CD4-positive, alpha-beta memory T cell (primary cell): ENCODE data around the gene CYTH3. TPM values are rescaled to one million over a fixed set of nuclear protein-coding genes. Genes with fewer than 3 reads are reported as not detected.

Source experiments
- CTCF ChIA-PET: fragments of 350-600 bp; sonication (Branson Sonifier 250); formaldehyde crosslinking; loops from one replicate; lab custom pipeline; 2021; ENCODE audit warnings: inconsistent platforms; ENCODE audit not compliant: partially characterized antibody; lab: Charles Lee
- POLR2A ChIA-PET: fragments of 350-600 bp; sonication (Branson Sonifier 250); formaldehyde crosslinking; loops from one replicate; lab custom pipeline; 2021; ENCODE audit not compliant: partially characterized antibody; lab: Charles Lee
- DNase-seq, 5 donors: peaks; one replicate each; pipeline versions ENCODE4 v3.0.0 to v3.0.0-alpha.2; 2020 to 2022; ENCODE audit warnings: mixed read lengths in 1 of 5
- H3K27ac ChIP-seq: one replicate; pipeline ENCODE4 v1.7.0; 2013; ENCODE audit warnings: low read depth, low read length
- H3K27me3 ChIP-seq: 2 replicates; pipeline ENCODE4 v1.7.0; 2013; ENCODE audit warnings: mild to moderate bottlenecking, low read length, moderate library complexity; ENCODE audit not compliant: insufficient read depth
- H3K36me3 ChIP-seq: 2 replicates; pipeline ENCODE4 v1.7.0; 2013; ENCODE audit warnings: mild to moderate bottlenecking, low read length, moderate library complexity; ENCODE audit not compliant: insufficient read depth
- H3K4me1 ChIP-seq: 2 replicates; pipeline ENCODE4 v1.7.0; 2013; ENCODE audit warnings: mild to moderate bottlenecking, low read length, moderate library complexity; ENCODE audit not compliant: insufficient read depth
- H3K4me3 ChIP-seq, 2 donors: one replicate each; pipeline ENCODE4 v1.7.0; 2013; ENCODE audit warnings: low read length in 2 of 2, mild to moderate bottlenecking in 1 of 2
- H3K9me3 ChIP-seq, 2 donors: one replicate each; pipeline ENCODE4 v1.7.0; 2013; ENCODE audit warnings: low read length in 2 of 2, control low read depth in 1 of 2; ENCODE audit not compliant: control insufficient read depth in 1 of 2
- H3K27ac Mint-ChIP-seq, 7 donors: one replicate each; pipeline ENCODE4 v1.8.0; 2020 to 2021; ENCODE audit warnings: mixed read lengths in 7 of 7, mild to moderate bottlenecking in 6 of 7, inconsistent platforms in 3 of 7, moderate library complexity in 3 of 7
- H3K27me3 Mint-ChIP-seq, 2 donors: one replicate each; pipeline ENCODE4 v1.8.0; 2020 to 2021; ENCODE audit warnings: mixed read lengths in 2 of 2
- H3K36me3 Mint-ChIP-seq, 2 donors: one replicate each; pipeline ENCODE4 v1.8.0; 2020 to 2021; ENCODE audit warnings: mixed read lengths in 2 of 2, inconsistent platforms in 1 of 2, mild to moderate bottlenecking in 1 of 2
- H3K4me1 Mint-ChIP-seq, 4 donors: one replicate each; pipeline ENCODE4 v1.8.0; 2020 to 2021; ENCODE audit warnings: mixed read lengths in 4 of 4, mild to moderate bottlenecking in 1 of 4
- H3K4me3 Mint-ChIP-seq, 8 donors: one replicate each; pipeline ENCODE4 v1.8.0; 2020 to 2021; ENCODE audit warnings: mixed read lengths in 8 of 8, mild to moderate bottlenecking in 7 of 8, moderate library complexity in 6 of 8, inconsistent platforms in 3 of 8
- H3K9me3 Mint-ChIP-seq, 8 donors: one replicate each; pipeline ENCODE4 v1.8.0; 2020 to 2021; ENCODE audit warnings: mixed read lengths in 8 of 8, mild to moderate bottlenecking in 5 of 8, inconsistent platforms in 3 of 8, moderate library complexity in 1 of 8
- intact Hi-C: fragments of 100-400 bp; cut with micrococcal nuclease; formaldehyde crosslinking; loops from one replicate; pipeline ENCODE4 v1.15.1; 2023
- polyA plus RNA-seq, 2 donors: library from polyadenylated mRNA; unstranded; fragments of 300-500 nt; fragmentation: Illumina TruSeq; gene quantifications; one replicate each; pipeline ENCODE4 v1.2.3, GENCODE V29; 2021
- total RNA-seq, 2 experiments: library from RNA; stranded (reverse); gene quantifications; one replicate each; pipeline ENCODE4 v1.2.3, GENCODE V29; 2021

Gene CYTH3
- total and polyA plus RNA-seq, 4 experiments from 2014 or later, result 4.0 to 9.1 (median 7.2) TPM

DNA sequence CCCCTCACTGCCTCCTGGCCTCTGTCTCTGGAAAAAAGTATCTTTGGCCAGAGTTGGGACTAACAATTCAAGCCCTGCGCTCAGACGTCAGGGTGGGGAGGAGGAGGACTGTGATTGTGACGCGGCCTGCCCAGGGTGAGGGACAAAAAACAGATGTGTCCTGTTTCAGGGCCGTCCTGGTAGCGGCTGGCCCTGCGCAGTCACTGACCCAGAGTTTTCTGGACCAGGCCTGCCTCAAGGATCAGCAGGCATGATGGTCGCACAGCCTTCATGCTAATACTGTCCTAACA is 110.1 kb downstream of the CYTH3 start:
- POLR2A ChIA-PET, result no interaction called here
- H3K27ac Mint-ChIP-seq, result no peak overlapping the region
- H3K27ac ChIP-seq, result no peak overlapping the region
- H3K4me3 ChIP-seq, result no peak overlapping the region
- no peaks in the 10 kb centered on the region for H3K27me3 Mint-ChIP-seq
- H3K9me3 Mint-ChIP-seq, result peaks cover 0 to 1% (median 0%) of the 10 kb centered on the region in 8 donors
- H3K4me1 ChIP-seq, result no peaks in the 10 kb centered on the region
- intact Hi-C loops, result loop anchor here (5.0 kb wide), 3 partner anchors 110 to 275 kb away; partner anchors contain the start of gene CYTH3
- CTCF ChIA-PET, result interaction anchor here (0.5 to 1.1 kb wide), 2 partner anchors 162 to 1659 kb away, joined by 3 to 4 read pairs; no protein-coding TSS in a partner anchor
- H3K4me1 Mint-ChIP-seq, result peaks cover 3 to 12% (median 6%) of the 10 kb centered on the region in 4 donors
- H3K9me3 ChIP-seq, result no peaks in the 10 kb centered on the region
- no peak overlapping the region for H3K4me3 Mint-ChIP-seq
- H3K36me3 ChIP-seq, result peaks cover 20% of the 10 kb centered on the region
- no peak for DNase-seq
- peaks cover 9 to 43% of the 10 kb centered on the region in 2 donors for H3K36me3 Mint-ChIP-seq
- no peaks in the 10 kb centered on the region for H3K27me3 ChIP-seq

DNA sequence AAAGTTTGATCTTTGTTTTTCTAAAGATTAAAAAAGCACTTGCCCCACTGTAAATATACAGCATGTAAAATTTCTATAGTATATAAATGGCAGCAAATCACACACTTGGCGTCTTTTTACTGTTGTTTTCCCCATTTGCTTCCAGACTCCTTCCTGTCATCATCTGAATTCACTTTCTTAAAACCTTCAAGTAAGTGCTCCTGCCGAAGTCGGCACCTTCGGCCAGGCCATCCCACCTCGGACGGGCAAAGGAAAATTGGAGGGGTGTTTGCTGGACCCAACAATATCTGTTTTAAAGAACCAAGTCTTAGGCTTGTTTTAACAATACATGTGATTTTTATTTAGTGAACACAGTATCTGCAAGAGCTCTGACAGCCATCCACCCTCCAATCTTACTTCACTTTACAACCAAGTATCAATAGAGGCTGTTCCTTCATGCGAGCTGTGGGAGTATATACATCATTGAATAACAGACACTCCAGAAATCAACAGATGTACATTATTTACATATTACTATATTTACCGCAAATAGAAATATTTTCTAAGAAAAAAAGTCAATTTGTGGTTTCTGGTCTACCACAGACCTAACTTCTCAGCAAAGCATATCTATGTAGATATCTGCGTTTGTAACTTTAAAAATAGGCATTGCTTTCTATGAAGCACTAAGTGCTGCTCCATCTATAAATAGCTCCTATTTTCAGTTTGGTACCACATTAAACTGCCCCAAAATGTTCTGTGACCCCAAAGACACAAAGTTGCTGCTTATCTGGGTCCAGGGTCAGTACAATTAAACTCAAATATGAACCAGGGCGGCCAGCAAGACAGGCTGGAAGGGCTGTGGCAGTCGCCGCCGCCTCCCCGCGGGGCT is 110.7 kb downstream of the CYTH3 start:
- no peaks in the 10 kb centered on the region for H3K27me3 Mint-ChIP-seq
- ChIA-PET CTCF (interaction anchor here (1.1 kb wide), 1 partner anchor 162 kb away, joined by 4 read pairs; no protein-coding TSS in a partner anchor), POLR2A (no interaction called here)
- intact Hi-C loops, result loop anchor here (5.0 kb wide), 3 partner anchors 111 to 276 kb away; partner anchors contain the start of gene CYTH3
- no peaks in the 10 kb centered on the region for H3K27me3 ChIP-seq
- no peaks in the 10 kb centered on the region for H3K9me3 ChIP-seq
- H3K27ac Mint-ChIP-seq, result peak overlapping the region in 6 of 7 donors; percentile 18 to 76 (median 44)
- H3K4me1 Mint-ChIP-seq, result peaks cover 3 to 12% (median 6%) of the 10 kb centered on the region in 4 donors
- peaks cover 24% of the 10 kb centered on the region for H3K36me3 ChIP-seq
- peaks cover 11 to 47% of the 10 kb centered on the region in 2 donors for H3K36me3 Mint-ChIP-seq
- no peaks in the 10 kb centered on the region for H3K4me1 ChIP-seq
- peaks cover 0 to 1% (median 0%) of the 10 kb centered on the region in 8 donors for H3K9me3 Mint-ChIP-seq
- H3K4me3 Mint-ChIP-seq, result no peak overlapping the region
- DNase-seq, result no peak
- H3K4me3 ChIP-seq, result no peak overlapping the region
- H3K27ac ChIP-seq, result no peak overlapping the region

DNA sequence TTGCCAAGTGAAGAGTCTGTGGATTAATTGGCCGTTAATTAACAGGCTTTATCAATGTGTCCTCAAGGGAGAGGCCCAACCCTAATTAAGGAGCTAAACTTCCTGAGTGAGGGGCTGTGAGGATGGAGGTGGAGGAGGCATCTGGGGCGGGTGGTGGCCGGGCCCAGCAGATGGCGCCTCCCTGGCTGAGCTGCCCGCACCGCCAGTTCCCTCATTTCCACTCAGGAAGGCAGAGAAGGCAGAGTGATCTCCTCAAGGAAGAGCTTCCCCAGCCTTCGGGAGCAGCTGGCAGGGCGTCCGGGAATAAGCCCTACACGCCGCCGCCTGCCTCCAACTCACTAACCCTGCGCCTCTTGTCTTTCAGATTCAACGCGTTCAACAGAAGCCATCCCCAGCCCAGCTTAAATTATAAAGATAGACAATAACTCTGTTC is 112.2 kb downstream of the CYTH3 start:
- intact Hi-C loops, result loop anchor here (5.0 kb wide), 3 partner anchors 112 to 277 kb away; partner anchors contain the start of gene CYTH3

DNA sequence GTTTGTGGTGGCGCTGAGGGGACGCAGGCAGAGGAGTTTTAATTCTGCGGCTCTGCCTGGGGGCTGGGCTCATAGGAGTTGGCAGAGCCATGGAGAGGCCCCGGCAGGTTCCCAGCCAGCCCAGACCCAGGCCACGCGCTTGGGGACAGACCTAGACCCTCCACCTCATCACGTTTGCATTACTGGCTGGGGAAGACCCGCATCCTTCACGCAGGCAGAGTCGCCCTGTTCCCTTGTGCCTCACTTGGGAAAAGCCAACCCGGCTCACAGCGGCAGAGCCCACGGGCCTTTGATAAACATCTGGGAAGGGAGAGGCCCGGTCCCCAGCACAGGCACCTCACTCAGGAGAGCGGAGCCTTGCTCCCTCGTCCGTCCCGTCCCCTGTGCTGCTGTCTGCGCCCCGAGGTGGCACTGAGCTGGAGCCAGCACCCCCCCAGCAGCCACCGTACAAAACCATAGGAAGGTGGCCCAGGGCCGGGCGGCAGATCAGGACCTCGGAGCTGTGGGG is 112.8 kb downstream of the CYTH3 start:
- intact Hi-C loops, result loop anchor here (5.0 kb wide), 3 partner anchors 113 to 278 kb away; partner anchors contain the start of gene CYTH3
- no peaks in the 10 kb centered on the region for H3K27me3 Mint-ChIP-seq
- POLR2A ChIA-PET, result no interaction called here
- H3K36me3 Mint-ChIP-seq, result peaks cover 28 to 67% of the 10 kb centered on the region in 2 donors
- CTCF ChIA-PET, result interaction anchor here (1.0 to 1.4 kb wide), 2 partner anchors 164 to 277 kb away, joined by 4 to 12 read pairs; no protein-coding TSS in a partner anchor
- no peak overlapping the region for H3K27ac ChIP-seq
- no peak for DNase-seq
- H3K27me3 ChIP-seq, result no peaks in the 10 kb centered on the region
- peaks cover 3 to 12% (median 6%) of the 10 kb centered on the region in 4 donors for H3K4me1 Mint-ChIP-seq
- H3K9me3 Mint-ChIP-seq, result no peaks in the 10 kb centered on the region
- H3K4me3 Mint-ChIP-seq, result no peak overlapping the region
- no peaks in the 10 kb centered on the region for H3K4me1 ChIP-seq
- H3K27ac Mint-ChIP-seq, result no peak overlapping the region
- H3K9me3 ChIP-seq, result no peaks in the 10 kb centered on the region
- H3K4me3 ChIP-seq, result no peak overlapping the region
- peaks cover 32% of the 10 kb centered on the region for H3K36me3 ChIP-seq

More for the DNA sequence above, 112.2 kb downstream of the CYTH3 start:
- Histone ChIP-seq H3K27me3 (no peaks in the 10 kb centered on the region), H3K4me3 (no peak overlapping the region), H3K36me3 (peaks cover 28% of the 10 kb centered on the region), H3K27ac (no peak overlapping the region), H3K9me3 (no peaks in the 10 kb centered on the region), H3K4me1 (no peaks in the 10 kb centered on the region)
- ChIA-PET CTCF (interaction anchor here (0.6 to 1.4 kb wide), 3 partner anchors 33 to 277 kb away, joined by 4 to 12 read pairs (median 4); no protein-coding TSS in a partner anchor), POLR2A (no interaction called here)
- no peaks in the 10 kb centered on the region for H3K27me3 Mint-ChIP-seq
- H3K4me3 Mint-ChIP-seq, result no peak overlapping the region
- DNase-seq, result peak in 1 of 5 donors; percentile 10
- no peaks in the 10 kb centered on the region for H3K9me3 Mint-ChIP-seq
- peaks cover 3 to 12% (median 6%) of the 10 kb centered on the region in 4 donors for H3K4me1 Mint-ChIP-seq
- peaks cover 24 to 62% of the 10 kb centered on the region in 2 donors for H3K36me3 Mint-ChIP-seq
- peak overlapping the region in 1 of 7 donors; percentile 18 for H3K27ac Mint-ChIP-seq

DNA sequence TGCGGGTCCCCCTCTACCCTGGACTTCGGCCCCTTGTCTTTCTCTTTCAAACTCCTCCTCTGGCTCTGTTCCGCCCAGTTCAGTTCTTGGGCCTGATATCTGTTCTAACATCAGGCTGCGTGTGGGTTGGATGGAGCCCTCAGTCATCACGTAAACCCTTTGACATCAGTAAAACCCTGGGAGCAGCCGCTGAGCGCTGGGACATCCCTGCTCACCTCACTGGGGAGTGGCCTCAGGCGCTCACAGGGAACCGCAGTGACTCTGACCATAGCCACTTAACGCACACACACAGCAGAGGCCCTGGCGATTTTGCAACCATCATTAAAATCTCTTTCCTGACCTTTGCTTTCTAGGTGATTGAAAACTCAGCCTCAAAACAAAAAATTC is 113.3 kb downstream of the CYTH3 start:
- peaks cover 28 to 67% of the 10 kb centered on the region in 2 donors for H3K36me3 Mint-ChIP-seq
- Histone ChIP-seq H3K27me3 (no peaks in the 10 kb centered on the region), H3K4me3 (no peak overlapping the region), H3K27ac (no peak overlapping the region), H3K36me3 (peaks cover 32% of the 10 kb centered on the region), H3K9me3 (no peaks in the 10 kb centered on the region), H3K4me1 (no peaks in the 10 kb centered on the region)
- ChIA-PET CTCF (interaction anchor here (1.0 kb wide), 1 partner anchor 278 kb away, joined by 4 read pairs; no protein-coding TSS in a partner anchor), POLR2A (no interaction called here)
- no peaks in the 10 kb centered on the region for H3K9me3 Mint-ChIP-seq
- no peak for DNase-seq
- peaks cover 3 to 12% (median 6%) of the 10 kb centered on the region in 4 donors for H3K4me1 Mint-ChIP-seq
- intact Hi-C loops, result no loop called here
- H3K27me3 Mint-ChIP-seq, result no peaks in the 10 kb centered on the region
- no peak overlapping the region for H3K4me3 Mint-ChIP-seq
- no peak overlapping the region for H3K27ac Mint-ChIP-seq

DNA sequence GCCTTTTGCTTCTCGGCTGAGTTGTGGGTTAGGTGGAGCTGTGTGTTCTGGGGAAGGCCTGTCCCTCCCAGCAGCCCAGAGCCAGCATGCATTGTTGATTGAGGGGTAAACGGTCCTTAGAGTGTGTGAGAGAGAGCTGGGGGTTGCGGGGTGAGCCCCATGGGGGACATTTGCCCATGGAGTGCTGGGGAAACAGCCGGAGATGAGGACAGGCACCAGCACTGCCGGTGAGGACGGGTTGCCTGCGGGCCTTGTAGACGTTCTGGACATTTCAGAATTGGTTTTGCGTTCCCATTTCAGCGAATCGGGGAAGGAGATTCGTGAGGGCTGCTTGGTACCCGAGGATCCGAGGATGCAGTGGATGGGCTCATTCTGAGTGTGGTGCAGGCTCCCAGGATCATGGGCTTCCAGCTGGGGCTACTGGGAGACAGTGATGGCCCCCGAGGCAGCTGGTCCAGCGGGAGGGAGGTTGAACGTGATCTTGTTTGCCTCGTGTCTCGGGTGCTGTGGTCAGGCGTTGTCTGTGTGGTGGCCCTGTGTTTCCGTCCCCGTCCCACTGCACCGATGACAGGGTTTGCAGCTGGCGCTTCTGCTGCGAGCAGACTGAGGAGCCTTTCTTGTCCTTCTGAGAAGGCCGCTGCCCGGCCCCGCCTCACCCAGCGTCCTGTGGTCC is 113.9 kb downstream of the CYTH3 start:
- Mint-ChIP-seq H3K27ac (peak overlapping the region in 1 of 7 donors; percentile 12), H3K4me3 (no peak overlapping the region), H3K4me1 (peaks cover 3 to 12% (median 6%) of the 10 kb centered on the region in 4 donors), H3K36me3 (peaks cover 28 to 67% of the 10 kb centered on the region in 2 donors), H3K9me3 (no peaks in the 10 kb centered on the region), H3K27me3 (no peaks in the 10 kb centered on the region)
- Histone ChIP-seq H3K9me3 (no peaks in the 10 kb centered on the region), H3K4me3 (no peak overlapping the region), H3K27ac (no peak overlapping the region), H3K27me3 (no peaks in the 10 kb centered on the region), H3K4me1 (no peaks in the 10 kb centered on the region), H3K36me3 (peaks cover 32% of the 10 kb centered on the region)
- DNase-seq, result no peak
- CTCF ChIA-PET, result no interaction called here
- intact Hi-C loops, result no loop called here
- POLR2A ChIA-PET, result no interaction called here
